HCT116 (cell line): ENCODE results near the gene FRG2C. TPM values are rescaled to one million over a fixed set of nuclear protein-coding genes. Genes with fewer than 3 reads are reported as not detected.
"Not testable (repeated sequence)": the region's sequence is repeated elsewhere in the genome, so short reads cannot be mapped to it uniquely, and the experiment has no call there.

Experiments
- ATAC-seq: fragments of 200-7000 bp; cut with Tn5 transposase; 2 replicates; pipeline ENCODE4 v1.9.1; 2020; ENCODE audit warnings: mild to moderate bottlenecking, moderate library complexity
- BruUV-seq: library from RNA; stranded (reverse); fragments of 400-500 nt; replicated peaks from 2 replicates; lab custom pipeline; 2021; lab: Mats Ljungman, UMichigan
- CTCF ChIA-PET: fragments of 300-600 bp; sonication (Branson Sonifier 250); formaldehyde crosslinking; loops from one replicate; lab custom pipeline; 2021; ENCODE audit warnings: antibody characterized with exemption; lab: Charles Lee
- POLR2A ChIA-PET: fragments of 300-600, 350-600 bp; sonication (Branson Sonifier 250); formaldehyde crosslinking; loops from one replicate; lab custom pipeline; 2021; ENCODE audit warnings: antibody characterized with exemption; lab: Charles Lee
- RAD21 ChIA-PET, 2 experiments: fragments of 300-600 bp; sonication (Branson Sonifier 250); formaldehyde crosslinking; loops; one replicate each; lab custom pipeline; 2023; ENCODE audit warnings: low total read pairs in 2 of 2; ENCODE audit not compliant: uncharacterized antibody in 2 of 2, unreplicated experiment in 2 of 2, low non-redundant PET in 1 of 2; lab: Charles Lee
- DNase-seq: peaks from one replicate; pipeline ENCODE4 v3.0.0-alpha.2; 2010; ENCODE audit warnings: low read depth, low spot score
- H2AFZ ChIP-seq: fragments of 200-600 bp; shearing (Covaris generic), sonication (generic); 2 replicates; pipeline ENCODE4 v1.6.1; 2017; ENCODE audit warnings: low read depth, mixed run types, mixed read lengths, antibody characterized with exemption, low read length; ENCODE audit not compliant: poor library complexity, severe bottlenecking
- H3K27ac ChIP-seq: 2 replicates; pipeline ENCODE4 v1.5.1; 2012; ENCODE audit warnings: low read depth, low read length
- H3K27me3 ChIP-seq: fragments of 200-600 bp; sonication (generic); 2 replicates; pipeline ENCODE4 v1.6.1; 2016; ENCODE audit warnings: mixed run types, low read length, mixed read lengths; ENCODE audit not compliant: insufficient read depth
- H3K36me3 ChIP-seq, 2 experiments: fragments of 200-500 bp in 1 of 2; fragments of 200-600 bp in 1 of 2; sonication (Bioruptor generic) in 1 of 2; sonication (generic) in 1 of 2; 2 replicates each; pipeline versions ENCODE4 v1.5.1 to v1.6.1; 2014 to 2016; ENCODE audit warnings: low read length in 2 of 2, inconsistent platforms in 1 of 2, mixed read lengths in 1 of 2, mixed run types in 1 of 2; ENCODE audit not compliant: insufficient read depth in 2 of 2, control insufficient read depth in 1 of 2
- H3K4me1 ChIP-seq, 2 experiments: fragments of 200-600 bp in 1 of 2; sonication (generic) in 1 of 2; 2 replicates each; pipeline versions ENCODE4 v1.5.1 to v1.6.1; 2012 to 2017; ENCODE audit warnings: low read length in 2 of 2, inconsistent platforms in 1 of 2, mild to moderate bottlenecking in 1 of 2, mixed read lengths in 1 of 2, mixed run types in 1 of 2, moderate library complexity in 1 of 2; ENCODE audit not compliant: insufficient read depth in 2 of 2, control insufficient read depth in 1 of 2
- H3K4me2 ChIP-seq: fragments of 200-600 bp; sonication (generic); 2 replicates; pipeline ENCODE4 v1.6.1; 2017; ENCODE audit warnings: mixed run types, low read length, mixed read lengths
- H3K4me3 ChIP-seq, 2 experiments: fragments of 200-600 bp in 1 of 2; sonication (generic) in 1 of 2; replicated peaks in 1 of 2; 2 replicates each; pipeline ENCODE4 v1.5.1; 2011 to 2016; ENCODE audit warnings: low read length in 2 of 2, control low read depth in 1 of 2, low read depth in 1 of 2, mild to moderate bottlenecking in 1 of 2, mixed read lengths in 1 of 2, mixed run types in 1 of 2
- H3K79me2 ChIP-seq: fragments of 200-600 bp; sonication (generic); 2 replicates; pipeline ENCODE4 v1.6.1; 2017; ENCODE audit warnings: mild to moderate bottlenecking, mixed run types, low read length, moderate library complexity, mixed read lengths; ENCODE audit not compliant: insufficient read depth
- H3K9ac ChIP-seq: fragments of 200-600 bp; sonication (generic); 2 replicates; pipeline ENCODE4 v1.6.1; 2016; ENCODE audit warnings: low read length, mixed read lengths
- H3K9me2 ChIP-seq: fragments of 200-600 bp; sonication (generic), shearing (Covaris generic); 2 replicates; pipeline ENCODE4 v1.6.1; 2017; ENCODE audit warnings: mixed run types, mild to moderate bottlenecking, moderate library complexity; ENCODE audit not compliant: insufficient read depth
- H3K9me3 ChIP-seq, 2 experiments: fragments of 200-500 bp in 1 of 2; fragments of 200-600 bp in 1 of 2; sonication (Bioruptor generic) in 1 of 2; sonication (generic) in 1 of 2; 2 replicates each; pipeline ENCODE4 v1.6.1; 2014 to 2017; ENCODE audit warnings: low read length in 2 of 2, mixed read lengths in 2 of 2, inconsistent platforms in 1 of 2, low read depth in 1 of 2, mild to moderate bottlenecking in 1 of 2, mixed run types in 1 of 2, moderate library complexity in 1 of 2; ENCODE audit not compliant: control insufficient read depth in 1 of 2, insufficient read depth in 1 of 2
- H4K20me1 ChIP-seq: fragments of 200-600 bp; sonication (generic), shearing (Covaris generic); 2 replicates; pipeline ENCODE4 v1.6.1; 2017; ENCODE audit warnings: mixed run types, mild to moderate bottlenecking, moderate library complexity; ENCODE audit not compliant: insufficient read depth
- intact Hi-C: fragments of 100-400 bp; cut with micrococcal nuclease; formaldehyde crosslinking; loops from 2 replicates; pipeline ENCODE4 v1.10.0; 2022
- total RNA-seq: library from RNA; stranded (reverse); gene quantifications from one replicate; pipeline ENCODE4 v1.2.1, GENCODE V29; 2021; ENCODE audit not compliant: unreplicated experiment

Gene FRG2C
- total RNA-seq, 1 experiment from 2014 or later, result not detected

DNA sequence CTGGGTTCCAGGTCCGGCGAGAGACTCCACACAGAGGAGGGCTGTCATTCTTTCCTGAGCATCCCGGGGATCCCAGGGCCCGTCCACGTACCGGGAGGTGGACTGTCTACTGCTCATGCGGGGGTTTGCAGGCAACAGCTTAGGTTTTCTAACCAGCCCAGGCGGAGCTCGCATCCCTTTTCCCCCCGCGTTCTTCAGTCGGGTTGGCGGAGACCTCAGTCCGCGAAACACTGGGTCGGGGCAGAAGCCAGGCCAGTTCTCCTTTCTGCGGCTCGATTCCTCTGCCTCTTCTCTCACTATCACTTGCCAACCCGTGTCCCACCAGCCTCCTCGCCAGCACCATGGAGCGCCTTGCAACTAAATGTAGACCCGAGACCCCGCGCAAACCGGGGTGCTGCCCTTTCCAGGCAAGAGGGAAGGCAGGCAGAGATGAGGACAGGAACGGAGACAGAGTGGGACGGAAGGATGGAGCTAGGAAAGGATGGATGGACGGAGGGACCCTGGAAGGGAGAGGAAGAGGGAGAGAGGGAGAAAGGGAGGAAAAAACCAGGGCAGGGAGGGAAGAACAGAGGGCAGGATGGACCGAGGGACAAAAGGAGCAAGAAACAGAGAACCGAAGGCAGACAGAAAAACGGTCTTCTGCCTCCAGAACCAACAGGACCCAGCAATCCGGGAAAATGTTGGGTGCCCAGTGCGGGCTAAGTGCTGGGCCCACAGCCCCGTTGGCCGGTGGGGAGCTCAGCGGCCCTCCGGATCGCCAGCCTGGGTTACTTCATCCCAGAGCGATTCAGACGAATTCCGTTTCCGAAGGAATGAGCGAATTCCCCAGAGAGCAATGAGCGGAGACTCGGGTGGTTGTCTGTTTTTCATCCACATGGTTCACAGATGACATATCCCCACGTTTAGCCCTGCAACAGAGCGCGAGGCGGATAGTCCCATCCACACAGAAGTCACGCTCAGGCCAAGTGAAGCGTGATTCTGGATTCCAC lies 6.5 kb downstream of the FRG2C start:
- ATAC-seq, DNase-seq, BruUV-seq, H3K9me2 ChIP-seq, H3K9me3 ChIP-seq, H3K27ac ChIP-seq, H3K4me2 ChIP-seq, H4K20me1 ChIP-seq, POLR2A ChIA-PET, H3K9ac ChIP-seq, CTCF ChIA-PET, H3K4me1 ChIP-seq, H2AFZ ChIP-seq, intact Hi-C loops, H3K4me3 ChIP-seq, RAD21 ChIA-PET, H3K79me2 ChIP-seq, H3K36me3 ChIP-seq, H3K27me3 ChIP-seq: not testable (repeated sequence)

DNA sequence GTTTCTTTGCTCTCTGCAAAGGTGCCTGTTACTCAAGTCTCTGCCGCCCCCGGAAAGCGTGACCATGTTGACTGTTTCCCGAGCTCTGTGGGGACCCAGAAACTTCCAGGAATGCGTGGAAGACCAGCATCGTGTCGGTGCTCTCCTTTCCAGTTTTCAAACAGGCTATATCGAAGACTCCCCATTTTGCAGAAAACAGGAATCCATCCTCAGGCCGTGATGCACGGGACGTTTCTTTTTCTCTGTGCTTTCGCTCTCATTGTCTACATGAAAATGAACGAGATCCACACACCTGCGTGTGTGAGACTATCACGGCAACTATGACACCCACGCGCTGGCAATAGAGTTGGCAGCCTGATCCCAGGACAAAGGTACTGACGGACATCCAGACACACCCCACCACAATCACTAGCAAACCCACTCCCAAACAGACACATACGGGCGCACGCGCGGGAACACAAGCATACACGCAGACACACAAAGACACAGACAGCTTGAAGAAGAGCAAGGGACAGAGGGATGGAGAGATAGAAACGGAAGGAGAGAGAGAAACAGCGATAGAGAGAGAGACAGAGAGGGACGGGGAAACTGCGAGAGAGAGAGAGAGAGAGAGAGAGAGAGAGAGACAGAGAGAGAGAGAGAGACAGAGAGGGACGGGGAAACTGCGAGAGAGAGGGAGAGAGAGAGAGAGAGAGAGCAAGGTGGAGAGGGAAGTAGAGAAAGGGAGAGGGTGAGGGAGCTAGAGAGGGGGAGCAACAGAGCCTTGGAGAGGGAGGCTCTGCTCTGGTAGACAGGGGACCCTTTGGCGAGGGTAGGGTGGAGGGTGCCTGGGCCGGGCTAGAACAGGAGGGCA lies 7.4 kb downstream of the FRG2C start:
- DNase-seq, H2AFZ ChIP-seq, H3K4me1 ChIP-seq, RAD21 ChIA-PET, H3K9me2 ChIP-seq, H3K4me2 ChIP-seq, H3K36me3 ChIP-seq, POLR2A ChIA-PET, H4K20me1 ChIP-seq, ATAC-seq, intact Hi-C loops, BruUV-seq, H3K9me3 ChIP-seq, CTCF ChIA-PET, H3K79me2 ChIP-seq, H3K9ac ChIP-seq, H3K27ac ChIP-seq, H3K4me3 ChIP-seq, H3K27me3 ChIP-seq: not testable (repeated sequence)
